ENCODE data around the gene FADD.
A peak's percentile ranks its signal among the peaks of the same experiment; 100 is the strongest.
"Not testable (repeated sequence)": the region's sequence is repeated elsewhere in the genome, so short reads cannot be mapped to it uniquely, and the experiment has no call there.

Gene FADD

DNA sequence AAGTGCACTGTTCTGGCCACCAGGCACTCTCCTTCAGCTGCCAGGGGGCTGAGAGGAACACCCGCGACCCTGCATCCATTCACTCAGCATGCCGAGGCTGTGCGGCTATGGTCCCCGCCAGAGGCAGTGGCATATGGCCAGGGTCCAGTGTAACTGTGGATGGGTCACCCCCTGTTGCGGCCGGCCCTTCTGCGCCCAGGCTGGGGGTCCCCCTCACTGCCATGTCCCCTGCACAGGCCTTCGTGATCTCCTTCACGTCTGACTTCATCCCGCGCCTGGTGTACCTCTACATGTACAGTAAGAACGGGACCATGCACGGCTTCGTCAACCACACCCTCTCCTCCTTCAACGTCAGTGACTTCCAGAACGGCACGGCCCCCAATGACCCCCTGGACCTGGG is 20.8 kb upstream of the FADD start:
- DNase-seq: no peak

DNA sequence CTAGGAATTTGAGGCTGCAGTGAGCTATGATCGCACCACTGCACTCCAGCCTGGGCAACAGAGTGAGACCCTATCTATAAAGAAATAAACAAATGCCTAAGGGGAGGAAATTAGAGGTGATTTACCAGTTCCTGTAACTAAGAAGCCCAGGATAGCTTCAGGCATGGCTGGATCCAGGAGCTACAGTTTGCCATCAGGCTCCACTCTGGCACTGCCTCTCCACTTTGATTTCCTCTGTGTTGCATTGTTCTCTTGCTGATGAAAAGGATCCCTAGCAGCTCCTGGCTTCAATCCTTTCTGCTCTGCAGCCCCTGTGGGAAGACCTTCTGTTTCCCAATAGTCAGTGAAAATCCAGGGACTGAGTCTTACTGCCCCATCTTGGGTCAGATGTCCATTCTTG is 20.1 kb upstream of the FADD start:
- no peak for DNase-seq

GRCh38 chr11:70183483-70184176 is 19.5 kb upstream of the FADD start:
- no peak for DNase-seq

DNA sequence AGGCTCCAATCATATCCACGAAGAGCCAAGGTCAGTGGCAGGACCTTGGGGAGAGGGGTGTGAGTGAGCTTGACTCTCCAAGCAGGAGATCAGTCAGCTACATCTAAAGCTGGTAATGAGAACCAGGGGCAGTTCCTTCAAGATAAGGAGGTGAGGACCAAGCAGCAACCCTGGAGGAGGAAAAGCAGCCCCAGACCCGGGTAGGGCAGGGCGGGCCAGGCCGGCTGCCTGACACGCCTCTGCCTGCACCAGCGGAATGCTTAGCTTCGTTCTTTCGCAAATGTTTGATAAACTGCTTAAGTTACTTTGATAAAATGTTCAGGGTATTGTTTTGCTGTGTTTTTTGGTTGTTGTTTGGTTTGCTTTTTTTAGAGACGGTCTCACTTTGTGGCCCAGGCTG is 18.7 kb upstream of the FADD start:
- no peak for DNase-seq

DNA sequence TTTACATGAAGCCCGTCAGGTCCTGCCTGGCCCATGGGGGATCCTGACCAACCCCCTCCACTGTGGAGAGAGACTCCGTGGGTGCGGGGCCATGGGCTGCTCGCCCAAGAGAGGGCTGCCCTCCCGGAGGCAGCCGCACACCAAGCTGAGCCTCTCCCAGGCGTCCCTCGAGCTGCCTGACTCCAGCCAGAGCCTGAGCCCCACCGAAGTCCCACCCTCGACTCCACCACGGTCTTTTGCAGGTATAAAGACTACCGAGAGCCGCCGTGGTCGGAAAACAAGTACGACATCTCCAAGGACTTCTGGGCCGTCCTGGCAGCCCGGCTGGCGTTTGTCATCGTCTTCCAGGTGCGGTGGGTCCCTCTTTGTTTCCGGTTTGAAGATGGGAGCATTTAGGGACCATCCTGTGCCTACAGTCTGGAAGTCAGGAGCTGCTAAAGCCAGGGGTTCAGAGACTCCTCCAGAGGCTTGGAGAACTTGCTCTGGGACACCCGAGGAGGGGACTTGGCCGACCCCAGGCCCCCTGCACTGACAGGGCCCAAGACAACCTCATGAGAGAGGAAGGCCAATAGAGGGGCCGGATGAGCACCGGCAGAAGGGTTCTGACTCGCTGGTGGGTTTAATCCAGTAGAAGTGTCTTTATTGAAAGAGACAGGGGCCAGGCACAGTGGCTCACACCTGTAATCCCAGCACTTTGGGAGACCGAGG is 17.6 kb upstream of the FADD start:
- DNase-seq: no peak

- DNase-seq: no peak
Observed at GRCh38 chr11:70186420-70186819, 16.7 kb upstream of the FADD start.

- no peak for DNase-seq
Observed at GRCh38 chr11:70186936-70187335, 16.2 kb upstream of the FADD start.

DNA sequence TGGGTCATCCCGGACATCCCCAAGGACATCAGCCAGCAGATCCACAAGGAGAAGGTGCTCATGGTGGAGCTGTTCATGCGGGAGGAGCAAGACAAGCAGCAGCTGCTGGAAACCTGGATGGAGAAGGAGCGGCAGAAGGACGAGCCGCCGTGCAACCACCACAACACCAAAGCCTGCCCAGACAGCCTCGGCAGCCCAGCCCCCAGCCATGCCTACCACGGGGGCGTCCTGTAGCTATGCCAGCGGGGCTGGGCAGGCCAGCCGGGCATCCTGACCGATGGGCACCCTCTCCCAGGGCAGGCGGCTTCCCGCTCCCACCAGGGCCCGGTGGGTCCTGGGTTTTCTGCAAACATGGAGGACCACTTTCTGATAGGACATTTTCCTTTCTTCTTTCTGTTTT is 15.3 kb upstream of the FADD start:
- no peak for DNase-seq

- DNase-seq: no peak
Observed at GRCh38 chr11:70189622-70190021, 13.5 kb upstream of the FADD start.

DNA sequence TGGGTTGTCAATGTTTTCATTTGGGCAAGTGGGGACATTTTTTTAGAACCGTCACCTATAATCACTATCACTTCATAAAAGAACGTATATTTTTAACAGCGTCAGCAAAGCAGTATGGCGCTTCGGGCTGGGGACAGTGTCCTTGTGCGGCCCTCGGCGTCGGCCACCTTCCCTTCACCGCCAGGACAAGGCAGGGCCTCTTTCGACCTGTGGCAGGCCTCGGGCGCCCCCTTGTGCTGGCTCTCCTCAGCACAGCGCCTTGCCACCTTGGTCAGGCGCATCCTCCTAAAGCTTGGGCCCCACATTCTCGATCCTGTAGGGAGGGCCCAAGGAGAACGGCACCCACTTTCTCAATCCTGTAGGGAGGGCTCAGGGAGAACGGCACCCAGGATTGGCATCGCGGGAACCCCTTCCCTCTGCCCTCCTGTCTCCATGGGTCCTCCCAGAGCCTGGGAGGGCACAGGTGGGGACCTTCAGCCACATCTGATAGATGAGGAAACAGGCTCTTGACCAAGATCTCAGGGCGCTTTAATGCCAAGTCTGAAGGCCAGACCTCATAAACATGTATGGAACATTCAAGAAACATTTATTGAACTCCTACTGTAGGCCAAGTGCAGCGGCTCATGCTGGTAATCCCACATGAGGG is 11.5 kb upstream of the FADD start:
- DNase-seq: peak; percentile 49 to 70

GRCh38 chr11:70192666-70193410 is 10.3 kb upstream of the FADD start:
- DNase-seq: no peak

- no peak for DNase-seq
Observed at GRCh38 chr11:70193411-70194292, 9.4 kb upstream of the FADD start.

GRCh38 chr11:70194792-70195791 is 8.0 kb upstream of the FADD start:
- DNase-seq: no peak

DNA sequence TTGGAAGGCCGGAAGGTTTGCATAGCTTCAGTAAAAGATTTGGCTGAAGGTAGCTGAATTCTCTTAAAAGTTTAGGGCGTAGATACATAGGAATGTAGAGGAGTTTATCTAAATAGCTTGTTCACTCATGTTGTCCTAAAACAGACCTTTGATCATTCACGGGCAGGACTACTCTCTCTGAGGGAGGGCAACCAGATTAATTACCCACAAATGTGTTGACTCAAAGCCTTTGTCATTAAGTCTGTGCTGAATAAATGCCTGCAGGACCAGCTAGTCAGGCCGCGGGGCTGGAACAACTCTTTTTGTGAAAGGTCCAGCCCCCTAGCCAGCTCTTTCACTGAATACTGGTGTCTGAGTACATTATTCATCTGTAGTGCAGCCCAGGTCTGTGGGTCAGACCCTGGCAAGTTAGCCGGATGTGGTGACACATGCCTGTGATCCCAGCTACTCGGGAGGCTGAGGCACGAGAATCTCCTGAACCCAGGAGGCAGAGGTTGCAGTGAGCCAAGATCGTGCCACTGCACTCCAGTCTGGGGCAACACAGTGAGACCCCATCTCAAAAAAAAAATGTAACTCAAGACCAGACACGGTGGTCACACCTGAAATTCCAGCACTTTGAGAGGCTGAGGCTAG is 2.8 kb upstream of the FADD start:
- DNase-seq: no peak

- not testable (repeated sequence) for DNase-seq
Observed at GRCh38 chr11:70201047-70201446, 2.0 kb upstream of the FADD start.

- no peak for DNase-seq
Observed at GRCh38 chr11:70201882-70202861, 924 bp upstream of the FADD start.

DNA sequence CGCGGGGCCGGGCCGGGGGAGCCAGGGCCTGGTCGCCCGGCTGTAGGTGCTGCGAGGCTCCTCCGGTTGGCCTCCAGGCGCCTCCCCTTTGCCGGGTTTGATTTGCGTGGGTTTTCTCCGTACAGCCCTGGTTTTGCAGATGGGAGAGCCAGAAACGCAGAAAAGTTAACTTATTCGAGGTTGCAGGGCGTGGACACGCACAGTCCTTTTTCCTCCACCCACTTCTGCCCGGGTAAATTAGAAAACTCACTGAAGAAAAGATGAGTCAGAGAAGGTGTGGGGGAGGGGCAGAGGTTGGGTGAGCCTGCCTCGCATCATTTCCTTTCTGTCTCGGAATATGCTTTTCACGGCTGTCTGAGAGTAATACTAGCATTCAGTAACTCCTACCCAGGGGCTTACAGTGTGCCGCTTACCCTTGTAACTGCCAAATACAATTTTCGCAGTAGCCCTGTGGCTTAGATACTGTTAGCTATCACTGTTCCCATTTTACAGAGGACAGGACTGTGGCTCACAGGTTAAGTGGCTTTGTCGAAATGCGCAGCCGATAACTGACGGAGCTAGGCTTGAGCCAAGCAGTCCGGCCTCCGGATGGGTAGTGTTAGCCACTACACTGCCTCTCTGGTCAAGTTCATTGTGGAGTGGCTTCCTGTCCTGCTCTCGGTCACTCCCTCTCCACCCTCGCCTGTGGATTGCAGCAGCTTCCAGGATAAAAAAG is 812 bp downstream of the FADD start:
- DNase-seq: peak; percentile 66 to 75

- peak in 1 of 2 experiments; percentile 55 for DNase-seq
Observed at GRCh38 chr11:70204466-70204799, 1.3 kb downstream of the FADD start.
